A549 treated with CORT108297 at 1 μM for 4 hours (cell line): ENCODE measurements around the gene ZNF480. TPM values are rescaled to one million over a fixed set of nuclear protein-coding genes. Genes with fewer than 3 reads are reported as not detected.

Experiments used
- total RNA-seq: library from RNA; stranded (reverse); fragments of 200-300 nt; extraction: Qiagen RNA extraction; gene quantifications from 5 replicates; pipeline ENCODE4 v1.2.3, GENCODE V29; 2022

Gene ZNF480
- 6.9 to 17.9 TPM (median 17.1 TPM) in 5 replicates for total RNA-seq

DNA sequence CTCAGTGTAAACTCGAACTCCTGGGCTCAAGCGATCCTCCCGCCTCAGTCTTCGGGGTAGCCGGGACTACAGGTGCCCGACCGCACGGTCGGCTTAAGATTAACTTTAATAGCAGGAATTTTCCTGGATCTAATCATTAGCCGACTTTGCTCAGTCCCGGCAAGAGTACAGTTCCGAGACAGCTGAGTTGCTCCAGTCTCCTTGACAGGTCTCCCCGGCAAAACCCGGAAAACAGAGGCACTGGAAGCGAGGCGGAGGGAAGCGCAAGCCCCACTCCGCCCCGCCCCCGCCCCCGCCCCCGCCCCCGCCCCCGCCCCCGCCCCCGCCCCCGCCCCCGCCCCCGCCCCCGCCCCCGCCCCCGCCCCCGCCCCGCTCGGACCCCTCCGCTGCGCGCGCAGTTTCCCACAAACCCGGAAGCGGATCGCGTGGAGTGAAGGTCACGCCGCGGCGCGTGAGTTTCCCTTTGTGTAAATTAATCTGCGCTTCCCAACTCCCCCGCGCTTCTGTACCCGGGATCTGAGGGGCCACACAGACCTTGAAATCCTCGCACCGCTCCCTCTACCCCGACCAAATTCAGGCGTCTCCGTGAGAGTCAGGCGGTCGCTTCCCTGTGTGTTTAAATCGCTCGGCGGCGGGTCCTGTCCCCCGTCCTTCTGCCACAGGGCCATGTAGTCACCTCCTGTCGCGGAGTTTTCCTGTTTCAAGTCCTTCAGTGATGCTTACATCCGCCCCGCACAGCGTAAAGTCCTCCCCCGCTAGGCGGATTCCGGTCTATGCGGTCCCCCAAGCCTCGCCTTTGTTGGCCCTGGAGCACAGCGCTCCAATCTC is at the start of gene ZNF480:
Gene ZNF480, plus strand, starts transcription at position 397 of the 828 bp plus-strand sequence. CDS start 3,244 bp downstream, outside the sequence.

DNA sequence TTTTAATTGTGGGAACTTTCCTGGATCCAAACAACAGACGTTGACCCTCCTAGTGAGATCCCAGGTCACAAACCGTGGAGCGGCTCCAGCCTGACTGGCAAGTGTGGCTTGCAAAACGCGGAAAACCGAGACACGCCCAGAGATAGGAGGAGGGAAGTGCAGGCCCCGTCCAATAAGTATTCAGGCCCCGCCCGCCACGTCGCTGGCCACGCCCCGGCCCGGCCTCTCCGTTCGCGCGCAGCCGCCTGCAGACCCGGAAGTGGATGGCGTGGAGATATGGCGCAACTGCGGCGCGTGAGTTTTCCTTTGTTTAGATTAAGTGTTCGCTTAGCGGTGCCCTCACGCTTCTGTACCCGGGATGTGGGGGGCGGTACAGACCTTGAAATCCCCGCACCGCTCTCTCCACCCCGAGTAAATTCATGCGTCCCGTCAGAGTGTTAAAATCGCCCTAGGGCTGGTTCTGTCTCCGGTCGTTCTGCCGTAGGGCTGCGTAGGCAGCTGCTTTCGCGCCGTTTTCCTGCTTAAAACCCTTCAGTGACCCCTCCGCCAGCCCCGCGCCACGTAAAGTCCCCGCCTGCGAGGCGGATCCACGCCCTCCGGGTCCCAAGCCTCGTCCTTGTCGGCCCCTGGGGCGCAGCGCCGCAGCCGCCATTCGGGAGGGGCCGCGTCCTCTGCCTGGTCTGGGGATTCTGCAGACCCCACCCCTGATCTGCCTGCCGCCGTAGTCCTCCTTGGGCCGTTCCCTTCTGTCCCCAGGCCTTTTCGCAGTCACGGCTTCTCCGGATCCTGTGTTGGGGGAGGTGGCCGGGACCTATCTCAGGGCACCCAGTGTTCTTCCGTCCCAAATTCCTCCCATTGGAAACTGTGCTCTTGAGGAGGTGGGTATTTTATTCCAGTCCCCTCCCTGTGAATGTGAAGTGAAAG is 27.4 kb upstream of the ZNF480 start, which contains the start of gene ZNF766:
Gene ZNF766, plus strand, starts transcription at position 250 of the 924 bp plus-strand sequence. Its CDS starts 27 bp downstream, at position 277.

DNA sequence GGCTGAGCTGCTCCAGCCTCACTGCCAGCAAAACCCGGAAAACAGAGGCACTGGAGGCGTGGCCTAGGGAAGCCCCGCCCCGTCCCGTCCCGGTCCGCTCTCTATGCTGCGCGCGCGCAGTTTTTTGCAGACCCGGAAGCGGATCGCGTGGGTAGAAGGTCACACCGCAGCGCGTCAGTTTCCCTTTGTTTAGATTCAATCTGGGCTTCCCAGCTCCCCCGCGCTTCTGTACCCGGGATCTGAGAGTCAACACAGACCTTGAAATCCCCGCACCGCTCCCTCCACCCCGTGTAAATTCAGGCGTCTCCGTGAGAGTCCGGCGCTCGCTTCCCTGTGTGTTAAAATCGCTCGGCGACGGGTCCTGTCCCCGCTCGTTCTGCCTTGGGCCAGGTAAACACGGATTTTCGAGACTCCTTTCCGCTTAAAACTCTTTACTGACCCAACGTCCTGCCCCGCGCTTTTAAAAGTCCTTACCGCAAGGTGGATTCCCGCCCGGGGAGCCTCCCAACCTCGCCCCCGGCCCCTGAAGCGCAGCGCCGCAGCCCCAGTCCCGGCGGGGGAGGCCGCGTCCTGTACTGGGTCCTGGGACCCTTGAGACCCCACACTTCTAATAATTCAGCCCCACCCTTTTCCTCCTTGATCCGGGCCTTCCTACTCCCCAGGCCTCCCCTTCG is 39.3 kb downstream of the ZNF480 start, which contains the start of gene ZNF610:
Gene ZNF610, plus strand, starts transcription at position 127 of the 674 bp plus-strand sequence. CDS start 12,930 bp downstream, outside the sequence.

DNA sequence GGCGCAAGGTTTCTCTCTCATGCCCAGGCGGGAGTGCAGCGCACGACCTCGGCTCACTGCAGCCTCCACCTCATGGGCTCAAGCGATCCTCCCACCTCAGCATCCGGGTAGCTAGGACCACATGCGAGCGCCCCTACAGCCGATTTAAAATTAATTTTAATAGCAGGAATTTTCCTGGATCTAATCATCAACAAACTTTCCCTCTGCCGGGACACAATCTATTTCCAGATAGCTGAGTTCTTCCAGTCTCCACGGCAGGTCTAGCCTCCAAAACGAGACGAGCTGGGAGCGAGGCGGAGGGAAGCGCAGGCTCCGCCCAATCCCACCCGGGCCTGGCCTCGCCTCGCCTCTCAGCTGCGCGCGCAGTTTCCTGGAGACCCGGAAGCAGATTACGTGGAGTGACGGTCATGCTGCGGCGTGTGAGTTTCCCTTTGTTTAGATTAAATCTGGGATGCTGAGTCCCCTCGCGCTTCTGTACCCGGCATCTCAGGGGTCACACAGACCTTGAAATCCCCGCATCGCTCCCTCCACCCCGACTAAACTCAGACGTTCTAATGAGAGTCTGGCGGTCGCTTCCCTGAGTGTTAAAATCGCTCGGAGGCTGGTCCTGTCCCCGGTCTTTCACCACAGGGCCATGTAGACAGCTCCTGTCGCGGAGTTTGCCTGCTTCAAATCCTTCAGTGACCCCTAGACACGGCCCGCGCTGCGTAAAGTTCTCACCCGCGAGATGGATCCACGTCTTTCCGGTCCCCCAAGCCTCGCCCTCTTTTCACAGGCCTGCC is 72.8 kb downstream of the ZNF480 start, which contains the start of gene ZNF880:
Gene ZNF880, plus strand, starts transcription at position 365 of the 782 bp plus-strand sequence. Its CDS starts 43 bp downstream, at position 408.

Other genes with a start within 250 kb of the ZNF480 start
- gene ZNF432, start 248.3 kb upstream of the ZNF480 start, total RNA-seq = 1.5 to 1.9 TPM (median 1.6 TPM) in 5 replicates
- 1.8 to 2.7 TPM (median 2.4 TPM) in 5 replicates for gene ZNF841, start 201.4 kb upstream of the ZNF480 start, total RNA-seq
- gene ZNF616, start 157.2 kb upstream of the ZNF480 start, total RNA-seq = 0.61 to 1.2 TPM (median 0.68 TPM) in 5 replicates
- gene ZNF836, start 125.5 kb upstream of the ZNF480 start, total RNA-seq = 0.68 to 1.4 TPM (median 0.82 TPM) in 5 replicates
- gene PPP2R1A, start 107.1 kb upstream of the ZNF480 start, total RNA-seq = 186 to 314 TPM (median 307 TPM) in 5 replicates
- 5.6 to 12.8 TPM (median 8.5 TPM) in 5 replicates for gene ZNF766, start 27.6 kb upstream of the ZNF480 start, total RNA-seq
- 0.08 TPM in 1 of 5 replicates, not detected in the others for gene ZNF610, start 39.1 kb downstream of the ZNF480 start, total RNA-seq
- 0.55 to 1.3 TPM (median 0.70 TPM) in 5 replicates for gene ZNF880, start 72.8 kb downstream of the ZNF480 start, total RNA-seq
- gene ZNF528, start 100.7 kb downstream of the ZNF480 start, total RNA-seq = 0.08 to 0.21 TPM (median 0.10 TPM) in 4 of 5 replicates, not detected in the other
- not detected in 5 replicates for gene ZNF534, start 132.0 kb downstream of the ZNF480 start, total RNA-seq
- not detected in 5 replicates for gene ZNF578, start 156.4 kb downstream of the ZNF480 start, total RNA-seq
- gene ZNF808, start 230.5 kb downstream of the ZNF480 start, total RNA-seq = 0.09 to 0.22 TPM (median 0.12 TPM) in 5 replicates